SH-SY5Y (cell line): ENCODE data around the gene LSM11.

ENCODE experiments used
- GATA2 ChIP-seq: IDR thresholded peaks from 2 replicates; pipeline ENCODE4 v1.6.1; 2011; ENCODE audit warnings: mild to moderate bottlenecking, low read depth, low read length
- GATA3 ChIP-seq: IDR thresholded peaks from 2 replicates; pipeline ENCODE4 v1.6.1; 2011; ENCODE audit warnings: low read depth, mild to moderate bottlenecking, low read length, moderate library complexity

DNA sequence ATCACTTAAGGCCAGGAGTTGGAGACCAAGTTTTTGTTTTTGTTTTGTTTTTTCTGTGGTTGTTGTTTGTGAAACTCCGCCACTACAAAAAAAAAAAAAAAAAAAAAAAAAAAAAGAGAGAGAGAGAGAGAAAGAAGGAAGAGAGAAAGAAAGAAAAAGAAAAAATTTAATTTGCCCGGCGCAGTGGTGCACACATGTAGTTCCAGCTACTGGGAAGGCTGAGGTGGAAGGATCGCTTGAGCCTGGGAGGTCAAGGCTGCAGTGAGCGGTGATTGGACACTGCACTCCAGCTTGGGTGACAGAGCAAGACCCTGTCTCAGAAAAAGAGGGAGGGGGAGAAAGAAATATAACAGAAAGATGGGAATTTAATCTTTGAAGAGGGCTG, 11.4 kb upstream of the LSM11 start:
- TF ChIP-seq GATA2 = no peak
- no peak for TF ChIP-seq GATA3
